ENCODE measurements around the gene DEPP1.

The DEPP1 gene

GRCh38 chr10:44977287-44978212, 1.1 kb downstream of the DEPP1 start:
- DNase-seq = no peak

GRCh38 chr10:44976352-44977198, 2.0 kb downstream of the DEPP1 start:
- DNase-seq = no peak

GRCh38 chr10:44975431-44976331, 2.9 kb downstream of the DEPP1 start:
- DNase-seq = no peak

GRCh38 chr10:44974628-44975430, 3.8 kb downstream of the DEPP1 start:
- DNase-seq = peak; percentile 77

GRCh38 chr10:44974082-44974627, 4.5 kb downstream of the DEPP1 start:
- DNase-seq = no peak

- no peak for DNase-seq
These were observed 5.1 kb downstream of the DEPP1 start for GRCh38 chr10:44973323-44974081.

GRCh38 chr10:44972874-44973306, 5.7 kb downstream of the DEPP1 start:
- no peak for DNase-seq

- no peak for DNase-seq
These were observed 6.5 kb downstream of the DEPP1 start for GRCh38 chr10:44971935-44972757.

- DNase-seq = no peak
These were observed 7.2 kb downstream of the DEPP1 start for GRCh38 chr10:44971434-44971833.

GRCh38 chr10:44970812-44971395, 7.7 kb downstream of the DEPP1 start:
- no peak for DNase-seq

GRCh38 chr10:44969854-44970253, 8.8 kb downstream of the DEPP1 start:
- DNase-seq = no peak

GRCh38 chr10:44968500-44969400, 9.9 kb downstream of the DEPP1 start:
- DNase-seq = no peak

- DNase-seq = no peak
These were observed 10.5 kb downstream of the DEPP1 start for GRCh38 chr10:44968091-44968490.

GRCh38 chr10:44967616-44968015, 11.0 kb downstream of the DEPP1 start:
- DNase-seq = no peak

GRCh38 chr10:44966816-44967509, 11.6 kb downstream of the DEPP1 start:
- no peak for DNase-seq

- no peak for DNase-seq
These were observed 12.3 kb downstream of the DEPP1 start for GRCh38 chr10:44966129-44966815.

GRCh38 chr10:44965651-44966097, 12.9 kb downstream of the DEPP1 start:
- no peak for DNase-seq
